HK-2 (cell line): ENCODE measurements around the gene RNF34.

Experiments used
- DNase-seq: peaks from one replicate; pipeline ENCODE4 v3.0.0-alpha.2; 2018; ENCODE audit not compliant: unreplicated experiment

RNF34 gene

DNA sequence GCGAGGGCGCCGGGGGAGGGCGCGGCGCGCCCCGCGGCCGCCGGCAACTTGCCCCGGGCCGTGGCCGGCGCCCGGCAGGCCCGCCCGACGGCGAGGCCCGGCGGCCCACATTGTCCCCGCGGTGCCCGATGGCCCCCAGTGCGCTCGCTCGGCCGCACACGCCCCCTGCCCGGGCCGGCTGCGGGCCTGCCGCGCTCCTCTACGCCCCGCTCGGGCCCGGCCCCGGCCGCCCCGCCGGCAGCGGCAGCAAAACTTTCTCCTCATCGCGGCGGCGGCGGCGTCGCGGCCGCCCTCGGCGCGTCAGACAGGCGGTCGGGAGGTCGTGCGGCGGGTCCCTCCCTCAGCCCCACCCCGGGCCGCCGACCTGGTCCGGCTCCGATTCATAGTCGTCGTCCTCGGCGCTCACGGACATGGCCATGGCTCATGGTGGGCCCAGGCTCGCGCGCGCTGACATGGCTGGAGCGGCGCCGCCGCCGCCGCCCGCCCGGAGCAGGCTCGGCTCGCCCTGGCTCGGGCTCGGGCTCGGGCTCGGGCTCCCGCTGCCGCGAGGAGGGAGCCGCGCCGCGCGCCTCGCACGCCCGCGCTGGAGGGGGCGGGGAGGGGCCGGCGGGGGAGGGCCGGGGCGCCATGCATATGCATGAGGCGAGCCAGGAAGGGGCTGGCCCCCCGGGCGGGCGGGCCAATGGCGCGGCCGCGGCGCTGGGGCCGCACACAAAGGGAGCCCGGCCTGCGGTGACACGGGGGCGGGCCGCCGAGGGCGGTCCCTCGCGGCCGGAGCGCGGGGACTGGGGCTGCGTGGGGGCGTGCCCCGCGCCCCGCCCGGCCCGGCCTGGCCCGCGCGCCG lies 67.1 kb downstream of the RNF34 start:
- DNase-seq = peak; percentile 90

DNA sequence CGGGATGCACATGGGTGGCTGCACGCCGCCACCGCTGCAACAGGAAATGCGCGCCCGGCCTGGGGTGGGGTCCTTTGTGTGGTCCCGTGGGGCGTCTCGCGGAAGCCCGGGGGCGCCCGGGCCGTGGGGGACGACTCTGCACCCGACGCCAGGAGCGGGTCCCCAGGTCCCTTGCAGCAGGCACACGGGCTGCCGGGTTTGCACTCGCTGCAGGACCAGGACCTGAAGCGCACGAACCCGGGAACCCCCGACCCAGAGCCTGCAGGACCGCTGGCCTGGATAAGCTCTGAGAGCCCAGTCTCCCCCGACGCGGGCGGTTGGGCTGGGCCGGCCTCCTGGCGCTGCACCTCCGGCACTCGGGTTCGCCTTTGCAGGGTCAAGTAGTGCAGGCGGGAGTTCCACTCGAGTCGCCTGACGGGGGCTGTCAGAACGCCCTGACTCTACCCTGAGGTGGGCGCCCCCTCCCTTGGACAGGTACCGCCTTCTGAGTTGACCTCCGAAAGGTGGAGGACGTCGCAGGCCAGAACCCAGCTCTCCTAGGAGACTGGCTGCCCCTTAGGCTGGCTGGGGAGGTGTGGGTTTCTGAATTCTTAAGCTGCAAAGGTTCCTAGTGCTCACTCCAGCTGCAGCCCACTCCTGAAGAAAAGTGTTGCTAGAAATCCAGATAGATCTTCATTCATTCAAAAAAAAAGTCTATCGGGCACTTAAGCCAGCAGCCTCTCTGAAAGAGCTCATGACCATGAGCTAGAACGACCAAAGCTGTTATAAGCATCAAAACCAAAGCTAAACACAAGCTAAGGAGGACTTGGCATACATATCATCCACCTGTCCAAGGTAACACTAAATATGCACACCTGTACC lies 68.0 kb downstream of the RNF34 start:
- DNase-seq = no peak

DNA sequence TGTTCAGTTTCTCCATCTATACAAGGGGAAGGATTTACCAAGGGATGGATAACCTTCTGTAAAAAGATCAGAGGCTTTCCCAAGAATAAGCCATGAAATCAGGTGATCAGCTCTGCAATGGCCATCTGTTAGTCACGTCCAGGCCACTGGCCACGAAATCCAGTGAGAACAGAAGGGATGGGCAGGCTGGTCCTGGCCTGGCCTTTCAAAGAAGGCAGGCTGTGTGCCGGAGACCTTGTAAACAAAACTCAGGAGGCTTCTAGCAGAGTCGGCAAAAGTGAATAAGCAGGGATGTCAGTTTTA lies 68.5 kb downstream of the RNF34 start:
- DNase-seq = no peak

DNA sequence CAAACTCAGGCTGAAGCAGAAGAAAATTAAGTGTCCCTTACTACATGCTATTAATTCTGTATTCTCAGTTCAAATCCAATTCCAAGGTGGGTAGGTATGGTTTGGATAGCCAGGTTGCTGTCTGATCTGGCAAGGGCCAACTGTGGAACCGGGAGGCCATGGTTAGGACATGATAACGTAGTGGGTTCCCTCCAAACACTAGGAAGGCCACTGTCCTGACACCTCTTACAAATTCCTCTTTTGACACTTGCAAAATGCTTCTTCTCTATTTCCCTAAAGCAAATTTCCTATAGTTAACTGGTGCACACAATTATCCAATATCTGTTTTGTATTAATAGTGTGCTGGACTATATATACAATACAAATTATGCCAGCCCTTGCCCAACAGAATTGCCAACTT lies 70.8 kb downstream of the RNF34 start:
- no peak for DNase-seq

DNA sequence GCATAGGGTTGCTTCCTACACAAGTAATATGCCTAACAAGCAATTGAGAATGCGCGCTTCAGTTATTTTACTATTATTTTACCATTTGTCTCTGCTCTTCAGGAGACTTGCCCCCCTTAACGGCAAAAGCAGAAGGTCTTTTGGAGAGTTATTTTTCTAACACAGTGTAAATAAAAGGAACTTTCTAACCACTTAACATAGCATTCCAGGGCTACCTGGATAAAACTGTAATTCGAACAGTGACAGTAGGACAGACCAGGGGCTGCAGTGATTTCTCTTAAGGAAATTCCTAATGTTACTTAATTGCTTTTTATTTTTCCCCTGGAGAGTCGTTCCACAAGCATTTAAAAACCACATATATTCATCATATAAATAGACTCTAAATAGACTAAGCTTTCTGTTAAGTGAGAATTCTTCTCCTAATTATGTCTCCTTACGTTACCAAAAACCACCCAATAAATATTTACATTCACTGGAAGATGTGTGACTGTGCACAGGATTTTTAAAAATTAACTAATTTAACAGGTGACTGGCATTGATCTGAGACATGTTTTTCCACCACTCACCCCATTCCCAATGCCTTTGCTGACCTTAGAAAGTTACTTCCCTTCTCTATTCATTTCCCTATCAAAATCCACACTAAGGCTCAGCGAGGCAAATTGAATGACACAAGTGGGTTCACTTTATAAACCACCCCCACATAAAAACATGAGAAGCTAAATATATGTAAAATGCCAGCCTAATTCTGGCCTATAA lies 72.4 kb downstream of the RNF34 start:
- no peak for DNase-seq
